ENCODE measurements around the gene AEN. TPM values are rescaled to one million over a fixed set of nuclear protein-coding genes. Genes with fewer than 3 reads are reported as not detected.

AEN gene
- total and polyA plus RNA-seq, 2 of the 8 experiments (the other 6 are each of a cell fraction or from before 2014, with no cell fraction given): 112 to 122 TPM

DNA sequence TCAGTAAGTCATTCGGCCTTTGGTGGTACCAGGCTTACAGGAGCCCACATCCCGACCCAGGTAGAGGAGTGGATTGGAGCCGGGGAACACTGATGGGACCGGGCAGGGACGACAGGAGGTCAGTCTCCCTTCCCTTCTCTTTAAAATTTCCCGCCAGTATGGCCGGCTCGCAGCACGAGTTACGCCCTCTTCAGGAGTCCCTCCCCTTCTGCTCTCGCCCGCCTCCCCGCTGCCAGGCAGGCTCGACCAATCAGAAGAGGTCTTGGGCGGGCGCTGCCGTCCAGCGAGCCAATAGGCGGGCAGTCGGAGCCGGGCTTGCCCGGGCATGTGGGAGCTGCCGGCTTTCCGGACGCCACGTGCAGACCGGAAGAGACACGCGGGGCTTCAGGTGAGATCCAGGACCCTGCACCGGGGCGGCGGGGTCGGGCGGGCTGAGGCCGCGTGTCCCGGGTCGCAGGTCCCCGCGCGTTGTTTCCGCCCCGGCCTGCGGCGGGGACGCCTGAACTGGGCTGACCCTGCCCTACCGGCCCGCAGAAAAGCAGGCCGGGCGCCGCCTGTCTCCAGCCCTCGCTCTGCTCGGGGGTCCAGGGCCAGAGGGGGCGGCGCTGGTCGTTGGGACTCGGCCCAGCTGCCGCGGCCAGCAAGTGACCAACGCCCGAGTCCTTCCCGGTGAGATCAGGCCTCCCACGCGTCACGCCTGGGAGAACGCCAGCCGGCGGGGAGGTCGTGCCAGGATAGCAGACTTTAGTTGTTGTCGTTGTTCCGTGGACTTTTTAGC is at the start of gene AEN (continued):
- TF ChIP-seq, protein P1, sequence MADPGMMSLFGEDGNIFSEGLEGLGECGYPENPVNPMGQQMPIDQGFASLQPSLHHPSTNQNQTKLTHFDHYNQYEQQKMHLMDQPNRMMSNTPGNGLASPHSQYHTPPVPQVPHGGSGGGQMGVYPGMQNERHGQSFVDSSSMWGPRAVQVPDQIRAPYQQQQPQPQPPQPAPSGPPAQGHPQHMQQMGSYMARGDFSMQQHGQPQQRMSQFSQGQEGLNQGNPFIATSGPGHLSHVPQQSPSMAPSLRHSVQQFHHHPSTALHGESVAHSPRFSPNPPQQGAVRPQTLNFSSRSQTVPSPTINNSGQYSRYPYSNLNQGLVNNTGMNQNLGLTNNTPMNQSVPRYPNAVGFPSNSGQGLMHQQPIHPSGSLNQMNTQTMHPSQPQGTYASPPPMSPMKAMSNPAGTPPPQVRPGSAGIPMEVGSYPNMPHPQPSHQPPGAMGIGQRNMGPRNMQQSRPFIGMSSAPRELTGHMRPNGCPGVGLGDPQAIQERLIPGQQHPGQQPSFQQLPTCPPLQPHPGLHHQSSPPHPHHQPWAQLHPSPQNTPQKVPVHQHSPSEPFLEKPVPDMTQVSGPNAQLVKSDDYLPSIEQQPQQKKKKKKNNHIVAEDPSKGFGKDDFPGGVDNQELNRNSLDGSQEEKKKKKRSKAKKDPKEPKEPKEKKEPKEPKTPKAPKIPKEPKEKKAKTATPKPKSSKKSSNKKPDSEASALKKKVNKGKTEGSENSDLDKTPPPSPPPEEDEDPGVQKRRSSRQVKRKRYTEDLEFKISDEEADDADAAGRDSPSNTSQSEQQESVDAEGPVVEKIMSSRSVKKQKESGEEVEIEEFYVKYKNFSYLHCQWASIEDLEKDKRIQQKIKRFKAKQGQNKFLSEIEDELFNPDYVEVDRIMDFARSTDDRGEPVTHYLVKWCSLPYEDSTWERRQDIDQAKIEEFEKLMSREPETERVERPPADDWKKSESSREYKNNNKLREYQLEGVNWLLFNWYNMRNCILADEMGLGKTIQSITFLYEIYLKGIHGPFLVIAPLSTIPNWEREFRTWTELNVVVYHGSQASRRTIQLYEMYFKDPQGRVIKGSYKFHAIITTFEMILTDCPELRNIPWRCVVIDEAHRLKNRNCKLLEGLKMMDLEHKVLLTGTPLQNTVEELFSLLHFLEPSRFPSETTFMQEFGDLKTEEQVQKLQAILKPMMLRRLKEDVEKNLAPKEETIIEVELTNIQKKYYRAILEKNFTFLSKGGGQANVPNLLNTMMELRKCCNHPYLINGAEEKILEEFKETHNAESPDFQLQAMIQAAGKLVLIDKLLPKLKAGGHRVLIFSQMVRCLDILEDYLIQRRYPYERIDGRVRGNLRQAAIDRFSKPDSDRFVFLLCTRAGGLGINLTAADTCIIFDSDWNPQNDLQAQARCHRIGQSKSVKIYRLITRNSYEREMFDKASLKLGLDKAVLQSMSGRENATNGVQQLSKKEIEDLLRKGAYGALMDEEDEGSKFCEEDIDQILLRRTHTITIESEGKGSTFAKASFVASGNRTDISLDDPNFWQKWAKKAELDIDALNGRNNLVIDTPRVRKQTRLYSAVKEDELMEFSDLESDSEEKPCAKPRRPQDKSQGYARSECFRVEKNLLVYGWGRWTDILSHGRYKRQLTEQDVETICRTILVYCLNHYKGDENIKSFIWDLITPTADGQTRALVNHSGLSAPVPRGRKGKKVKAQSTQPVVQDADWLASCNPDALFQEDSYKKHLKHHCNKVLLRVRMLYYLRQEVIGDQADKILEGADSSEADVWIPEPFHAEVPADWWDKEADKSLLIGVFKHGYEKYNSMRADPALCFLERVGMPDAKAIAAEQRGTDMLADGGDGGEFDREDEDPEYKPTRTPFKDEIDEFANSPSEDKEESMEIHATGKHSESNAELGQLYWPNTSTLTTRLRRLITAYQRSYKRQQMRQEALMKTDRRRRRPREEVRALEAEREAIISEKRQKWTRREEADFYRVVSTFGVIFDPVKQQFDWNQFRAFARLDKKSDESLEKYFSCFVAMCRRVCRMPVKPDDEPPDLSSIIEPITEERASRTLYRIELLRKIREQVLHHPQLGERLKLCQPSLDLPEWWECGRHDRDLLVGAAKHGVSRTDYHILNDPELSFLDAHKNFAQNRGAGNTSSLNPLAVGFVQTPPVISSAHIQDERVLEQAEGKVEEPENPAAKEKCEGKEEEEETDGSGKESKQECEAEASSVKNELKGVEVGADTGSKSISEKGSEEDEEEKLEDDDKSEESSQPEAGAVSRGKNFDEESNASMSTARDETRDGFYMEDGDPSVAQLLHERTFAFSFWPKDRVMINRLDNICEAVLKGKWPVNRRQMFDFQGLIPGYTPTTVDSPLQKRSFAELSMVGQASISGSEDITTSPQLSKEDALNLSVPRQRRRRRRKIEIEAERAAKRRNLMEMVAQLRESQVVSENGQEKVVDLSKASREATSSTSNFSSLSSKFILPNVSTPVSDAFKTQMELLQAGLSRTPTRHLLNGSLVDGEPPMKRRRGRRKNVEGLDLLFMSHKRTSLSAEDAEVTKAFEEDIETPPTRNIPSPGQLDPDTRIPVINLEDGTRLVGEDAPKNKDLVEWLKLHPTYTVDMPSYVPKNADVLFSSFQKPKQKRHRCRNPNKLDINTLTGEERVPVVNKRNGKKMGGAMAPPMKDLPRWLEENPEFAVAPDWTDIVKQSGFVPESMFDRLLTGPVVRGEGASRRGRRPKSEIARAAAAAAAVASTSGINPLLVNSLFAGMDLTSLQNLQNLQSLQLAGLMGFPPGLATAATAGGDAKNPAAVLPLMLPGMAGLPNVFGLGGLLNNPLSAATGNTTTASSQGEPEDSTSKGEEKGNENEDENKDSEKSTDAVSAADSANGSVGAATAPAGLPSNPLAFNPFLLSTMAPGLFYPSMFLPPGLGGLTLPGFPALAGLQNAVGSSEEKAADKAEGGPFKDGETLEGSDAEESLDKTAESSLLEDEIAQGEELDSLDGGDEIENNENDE (IDR thresholded peaks at IDR 0.05; ENCODE audit: insufficient replicate concordance, low read length): no peak
- peak; percentile 71 for TF ChIP-seq YY1 (IDR thresholded peaks at IDR 0.05; ENCODE audit: low read depth, low read length)
- peak in 1 of 2 experiments; percentile 90; a peak in 2 of 4 replicates for TF ChIP-seq HDAC2 (IDR thresholded peaks at IDR 0.05; ENCODE audit: borderline replicate concordance in 1 of 2, low read depth in 2 of 2, low read length in 2 of 2)
- TF ChIP-seq CREB1 (IDR thresholded peaks at IDR 0.05): no peak; the same call in 1 of the 2 replicates
- TF ChIP-seq, protein P2, sequence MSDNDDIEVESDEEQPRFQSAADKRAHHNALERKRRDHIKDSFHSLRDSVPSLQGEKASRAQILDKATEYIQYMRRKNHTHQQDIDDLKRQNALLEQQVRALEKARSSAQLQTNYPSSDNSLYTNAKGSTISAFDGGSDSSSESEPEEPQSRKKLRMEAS (IDR thresholded peaks at IDR 0.05): peak; percentile 98
- TF ChIP-seq EGR1 (IDR thresholded peaks at IDR 0.05; ENCODE audit: borderline replicate concordance, low read depth, low read length): no peak
